HG03139 (cell line): Measurements from ENCODE around the gene TM4SF4.
"Not testable (repeated sequence)": the region's sequence is repeated elsewhere in the genome, so short reads cannot be mapped to it uniquely, and the experiment has no call there.

Source experiments
- ATAC-seq: cut with Tn5 transposase; IDR thresholded peaks from one replicate; pipeline ENCODE4 v1.9.1; 2021; ENCODE audit not compliant: unreplicated experiment

TM4SF4 gene, protein sequence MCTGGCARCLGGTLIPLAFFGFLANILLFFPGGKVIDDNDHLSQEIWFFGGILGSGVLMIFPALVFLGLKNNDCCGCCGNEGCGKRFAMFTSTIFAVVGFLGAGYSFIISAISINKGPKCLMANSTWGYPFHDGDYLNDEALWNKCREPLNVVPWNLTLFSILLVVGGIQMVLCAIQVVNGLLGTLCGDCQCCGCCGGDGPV

DNA sequence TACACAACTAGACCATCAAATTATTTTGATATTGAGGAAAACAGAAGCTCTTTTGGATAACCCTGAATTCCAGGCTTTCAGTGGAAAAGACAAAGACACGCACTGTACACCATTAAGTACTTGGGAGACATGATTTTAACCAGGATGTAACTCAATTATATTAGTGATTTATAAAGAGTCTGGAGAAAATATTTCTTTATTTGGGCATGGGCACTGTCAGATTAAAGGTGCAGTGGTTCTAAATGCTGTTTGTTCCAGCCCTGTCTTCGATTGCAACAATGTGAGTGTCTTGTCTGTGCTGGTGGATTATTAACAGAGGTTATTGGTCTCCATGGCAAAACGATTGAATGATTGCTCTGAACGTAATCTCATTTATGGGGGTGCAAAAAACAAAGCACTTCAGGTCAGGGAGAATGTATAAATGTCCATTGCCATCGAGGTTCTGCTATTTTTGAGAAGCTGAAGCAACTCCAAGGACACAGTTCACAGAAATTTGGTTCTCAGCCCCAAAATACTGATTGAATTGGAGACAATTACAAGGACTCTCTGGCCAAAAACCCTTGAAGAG lies at the start of gene TM4SF4:
Gene TM4SF4 (plus strand): TSS at position 448 of the 568 bp plus-strand sequence. CDS start 181 bp downstream, outside the sequence.
- no peak for ATAC-seq

DNA sequence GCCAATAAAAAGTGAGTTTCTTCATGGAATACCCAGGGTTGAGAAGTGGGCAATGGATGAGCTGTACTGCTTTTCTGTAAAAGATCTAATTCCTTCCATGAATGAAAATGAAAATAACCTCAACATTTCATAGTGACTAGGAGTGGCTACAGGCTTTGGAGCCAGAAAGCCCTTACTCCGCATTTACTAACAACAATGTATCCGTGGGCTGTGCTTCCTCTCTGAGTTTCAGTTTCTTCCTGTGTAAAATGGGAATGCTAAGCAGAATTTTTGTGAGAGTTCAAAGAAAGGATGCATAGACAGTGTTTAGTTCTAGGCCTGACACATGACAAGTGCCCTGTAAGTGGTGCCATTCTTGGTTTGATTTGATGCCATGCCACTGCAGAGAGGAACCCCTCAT lies 49.6 kb upstream of the TM4SF4 start:
- no peak for ATAC-seq

DNA sequence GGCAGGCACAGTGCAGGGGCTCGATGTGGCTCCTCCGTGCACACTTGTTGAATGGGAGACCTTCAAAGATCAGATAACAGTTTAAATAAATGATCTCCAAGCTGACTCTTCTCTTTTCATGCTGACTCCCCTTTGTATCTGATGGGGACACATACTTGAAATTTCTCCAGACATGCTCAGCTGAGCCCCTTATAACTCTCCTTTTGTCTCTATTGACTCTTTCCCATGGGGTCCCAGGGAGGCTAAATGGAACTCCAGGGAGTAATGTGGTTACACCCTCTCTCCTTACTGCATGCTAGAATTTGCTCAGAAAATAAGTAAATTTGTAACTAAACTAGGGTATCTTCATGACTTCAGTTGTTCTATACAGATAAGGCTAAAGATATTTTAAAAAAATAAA lies 48.2 kb upstream of the TM4SF4 start:
- ATAC-seq = no peak

DNA sequence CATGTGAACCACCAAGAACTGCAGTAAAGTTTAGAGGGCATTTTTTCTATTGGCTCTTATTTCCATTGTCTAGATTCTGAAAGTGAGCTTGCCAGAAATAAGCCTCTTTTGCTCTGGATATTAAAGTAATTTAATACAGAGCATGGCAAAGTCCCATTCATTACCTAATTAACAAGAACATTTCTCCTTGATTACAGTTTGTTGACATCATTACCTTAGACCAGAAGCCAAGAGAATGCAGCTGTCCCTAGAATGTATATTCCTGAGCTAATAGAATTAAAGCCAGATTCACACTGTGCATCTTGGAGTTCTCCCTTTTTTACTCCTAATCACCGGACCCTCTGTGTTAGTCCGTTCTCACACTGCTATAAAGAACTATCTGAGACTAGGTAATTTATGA lies 46.4 kb upstream of the TM4SF4 start:
- ATAC-seq = no peak

DNA sequence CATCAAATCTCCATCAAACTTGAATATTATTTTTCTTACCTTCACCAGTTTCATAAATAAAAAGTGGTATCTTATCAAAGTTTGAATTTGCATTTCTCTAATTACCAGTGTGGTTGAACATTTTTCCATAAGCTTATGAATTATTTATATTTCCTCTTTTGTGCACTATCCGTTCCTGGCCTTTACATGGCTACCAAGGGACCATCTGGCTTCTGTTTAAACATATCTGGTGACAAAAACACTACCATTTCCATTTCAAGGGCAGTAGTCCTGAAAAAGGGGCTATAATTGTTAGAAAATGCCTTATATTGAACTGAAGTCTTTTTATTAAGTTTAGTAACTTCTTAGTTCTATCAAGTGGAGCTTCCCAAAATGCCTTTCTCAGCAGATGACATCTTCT lies 44.3 kb upstream of the TM4SF4 start:
- no peak for ATAC-seq

DNA sequence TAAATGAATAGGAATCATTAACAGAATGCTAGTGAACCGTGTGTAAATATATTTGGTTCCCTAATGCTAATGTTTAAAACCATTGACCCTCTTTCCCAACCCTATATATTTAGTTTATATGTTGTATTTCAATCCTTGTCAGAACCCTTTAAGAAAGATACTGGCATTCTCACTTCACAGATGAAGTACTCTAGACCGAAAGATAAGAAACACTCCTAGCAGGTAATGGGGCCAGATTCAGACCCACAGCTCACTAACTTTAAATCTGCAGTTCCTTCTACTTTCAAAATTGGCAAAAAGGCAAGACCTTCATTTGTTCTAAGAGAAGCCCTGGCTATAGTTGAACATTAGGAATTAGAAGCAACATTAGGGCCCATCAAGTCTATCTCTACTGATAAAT lies 42.3 kb upstream of the TM4SF4 start:
- ATAC-seq = no peak

DNA sequence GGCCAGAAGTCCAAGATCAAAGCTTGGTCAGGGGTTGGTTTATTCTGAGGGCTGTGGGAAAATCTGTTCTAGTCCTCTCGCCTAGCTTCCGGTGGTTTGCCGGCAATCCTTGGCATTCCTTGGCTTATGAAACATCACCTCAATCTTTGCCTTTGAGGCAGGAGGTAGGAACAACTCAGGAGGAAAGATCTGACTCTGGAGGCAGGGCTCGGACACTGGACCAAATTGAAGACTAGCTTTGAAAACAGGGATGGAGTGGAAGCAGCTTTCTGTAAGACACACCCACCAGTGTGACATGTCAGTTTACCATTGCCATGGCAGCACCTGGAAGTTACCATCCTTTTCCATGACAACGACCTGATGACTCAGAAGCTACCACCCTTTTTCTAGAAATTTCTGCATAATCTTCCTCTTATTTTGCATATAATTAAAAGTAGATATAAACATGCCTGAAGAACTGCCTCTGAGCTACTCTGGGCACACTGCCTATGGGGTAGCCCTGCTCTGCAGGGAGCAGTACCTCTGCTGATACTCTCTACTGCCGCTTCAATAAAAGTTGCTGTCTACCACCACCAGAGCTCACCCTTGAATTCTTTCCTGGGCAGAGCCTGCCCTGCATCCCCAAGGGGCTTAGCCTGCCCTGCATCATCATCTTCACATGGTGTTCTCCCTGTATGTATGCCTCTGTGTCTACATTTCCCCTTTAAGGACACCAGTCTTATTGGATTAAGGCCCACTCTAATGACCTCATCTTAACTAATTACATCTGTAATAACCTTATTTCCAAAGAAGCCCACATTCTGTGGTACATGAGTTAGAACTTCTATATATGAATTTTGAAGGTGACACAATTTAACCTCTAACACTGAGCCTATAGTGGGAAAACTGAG lies 38.3 kb upstream of the TM4SF4 start:
- no peak for ATAC-seq

DNA sequence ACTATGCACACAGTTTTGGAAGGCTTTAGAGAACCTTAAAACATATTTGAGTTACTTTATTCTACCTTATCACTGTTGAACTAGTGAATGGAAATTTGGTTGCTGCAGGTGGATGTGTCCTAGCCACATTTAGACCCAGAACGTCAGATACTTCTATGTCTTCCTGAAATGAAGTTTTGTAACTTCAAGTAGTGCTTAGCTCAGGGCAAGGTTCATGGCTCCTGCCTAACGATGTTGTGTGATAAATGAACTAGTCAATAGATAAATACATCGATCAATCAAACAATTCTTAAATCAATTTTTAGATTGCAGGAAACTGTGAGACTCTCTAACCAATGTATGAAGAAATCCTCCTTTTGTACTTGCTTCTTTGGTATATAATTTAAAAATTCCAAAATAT lies 37.2 kb upstream of the TM4SF4 start:
- ATAC-seq = no peak

DNA sequence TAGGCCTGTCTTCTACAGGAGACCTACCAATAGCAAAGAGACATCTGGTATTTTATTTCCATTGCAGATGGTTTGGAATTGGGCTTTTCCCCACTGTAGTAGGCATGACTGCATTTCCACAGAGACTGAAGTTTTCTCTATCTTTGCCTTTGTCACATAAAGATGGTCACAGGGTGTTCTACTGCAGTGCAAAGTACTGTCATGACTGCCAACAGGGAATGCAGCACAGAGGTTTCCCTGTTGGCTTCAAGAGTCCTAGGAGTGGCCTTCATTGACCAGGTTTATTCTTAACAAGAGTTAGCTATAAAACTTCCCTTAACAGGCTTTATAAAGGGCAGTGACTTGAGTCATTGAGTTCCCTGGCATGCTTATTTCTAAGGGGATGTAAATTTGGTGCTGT lies 36.8 kb upstream of the TM4SF4 start:
- no peak for ATAC-seq

DNA sequence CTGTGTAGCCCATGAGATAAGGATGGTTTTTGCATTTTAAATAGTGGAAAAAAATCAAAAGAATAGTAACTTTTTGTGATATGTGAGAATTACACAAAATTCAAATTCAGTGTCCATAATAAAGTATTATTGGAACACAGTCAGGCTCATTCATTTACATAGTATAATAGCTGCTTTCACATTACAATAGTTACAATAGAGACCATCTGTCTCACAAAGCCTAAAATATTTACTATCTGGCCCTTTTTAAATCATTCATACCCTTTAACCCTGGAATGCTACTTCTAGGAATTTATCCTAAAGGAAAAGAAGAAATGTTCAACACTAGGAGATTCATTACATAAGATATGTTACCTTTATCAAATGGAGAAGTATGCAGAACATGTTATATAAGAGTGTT lies 35.5 kb upstream of the TM4SF4 start:
- no peak for ATAC-seq

DNA sequence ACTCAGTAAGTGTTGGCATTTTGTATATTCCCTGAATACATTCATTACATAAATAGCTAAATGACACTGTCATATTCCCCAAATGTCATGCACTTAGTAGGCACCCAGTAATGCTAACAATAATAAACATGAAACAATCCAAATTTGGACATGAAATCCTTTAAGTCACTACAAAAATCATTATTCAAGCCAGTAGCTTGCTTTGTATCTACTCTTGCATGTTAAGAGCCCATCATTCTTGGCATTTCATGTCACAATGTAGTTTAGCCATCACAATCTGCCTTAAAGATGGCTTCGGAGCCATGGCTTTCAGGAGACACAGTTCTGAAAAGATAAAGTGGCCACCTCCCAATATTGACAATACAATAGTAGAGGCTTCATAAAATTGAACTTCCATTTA lies 32.9 kb upstream of the TM4SF4 start:
- no peak for ATAC-seq

DNA sequence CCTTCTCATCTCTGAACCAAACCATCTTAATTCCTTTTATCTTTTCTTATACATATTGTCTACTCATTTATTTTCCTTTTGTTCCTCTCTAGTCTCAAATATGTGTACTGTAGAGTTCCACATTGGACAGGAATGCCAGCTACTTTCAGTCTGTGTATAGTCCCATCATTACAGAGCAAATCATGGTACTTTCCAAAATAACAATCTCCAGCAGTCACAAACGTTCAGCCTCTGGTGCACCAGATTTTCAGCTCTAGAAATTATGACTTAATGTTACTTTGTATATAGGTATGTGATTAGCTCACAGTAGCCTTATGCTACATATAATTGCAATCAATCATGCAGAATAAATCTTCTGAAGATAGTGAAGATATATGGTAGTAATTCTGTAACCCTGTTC lies 32.5 kb upstream of the TM4SF4 start:
- no peak for ATAC-seq

DNA sequence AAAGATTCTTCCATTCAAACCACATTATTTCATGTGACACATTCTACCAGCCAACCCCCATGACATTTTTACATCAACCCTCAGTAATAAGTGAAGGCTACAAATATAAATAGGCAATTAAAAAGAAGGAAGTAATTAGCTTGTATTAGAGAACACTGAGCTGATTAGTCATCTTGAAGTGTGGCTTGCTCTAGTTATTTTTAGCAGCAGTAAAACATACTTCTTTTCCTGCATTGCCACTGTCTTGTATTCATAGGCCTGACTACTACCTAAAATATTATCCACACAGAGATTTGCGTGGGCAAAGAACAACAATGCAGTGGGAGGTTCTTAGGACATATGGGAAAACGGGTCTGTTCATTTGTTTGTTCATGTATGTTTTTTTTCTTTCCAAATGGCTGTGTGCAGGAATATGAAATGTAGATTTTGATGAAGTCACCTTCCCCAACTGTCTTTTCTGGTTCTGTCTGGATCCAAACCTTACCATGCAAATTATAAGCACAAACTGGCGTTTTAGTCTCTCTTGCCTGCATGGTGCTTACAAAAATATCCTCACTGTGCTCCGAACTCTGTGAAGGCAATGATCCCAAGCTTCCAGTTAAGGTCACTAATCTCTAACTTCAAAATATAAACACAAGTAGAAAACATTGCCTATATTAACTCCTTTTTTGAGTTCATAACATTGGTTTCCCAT lies 31.5 kb upstream of the TM4SF4 start:
- ATAC-seq = no peak

DNA sequence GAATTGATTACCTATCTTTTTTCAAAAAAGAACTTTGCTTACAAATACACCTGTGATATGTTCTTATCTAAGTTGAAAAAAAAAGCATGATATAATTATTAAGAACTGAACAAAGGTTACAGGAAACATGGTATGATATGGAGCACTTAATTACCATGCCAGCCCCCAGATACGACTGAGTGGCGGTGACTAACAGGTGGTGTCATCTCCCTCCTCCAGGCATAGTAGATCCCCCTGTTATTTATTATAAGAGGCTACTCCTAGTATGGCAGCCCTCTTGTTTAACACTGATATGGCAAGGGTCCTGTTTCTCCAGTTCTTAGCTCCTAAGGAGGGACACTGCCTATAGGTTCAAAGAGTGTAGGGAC lies 31.0 kb upstream of the TM4SF4 start:
- ATAC-seq = no peak

DNA sequence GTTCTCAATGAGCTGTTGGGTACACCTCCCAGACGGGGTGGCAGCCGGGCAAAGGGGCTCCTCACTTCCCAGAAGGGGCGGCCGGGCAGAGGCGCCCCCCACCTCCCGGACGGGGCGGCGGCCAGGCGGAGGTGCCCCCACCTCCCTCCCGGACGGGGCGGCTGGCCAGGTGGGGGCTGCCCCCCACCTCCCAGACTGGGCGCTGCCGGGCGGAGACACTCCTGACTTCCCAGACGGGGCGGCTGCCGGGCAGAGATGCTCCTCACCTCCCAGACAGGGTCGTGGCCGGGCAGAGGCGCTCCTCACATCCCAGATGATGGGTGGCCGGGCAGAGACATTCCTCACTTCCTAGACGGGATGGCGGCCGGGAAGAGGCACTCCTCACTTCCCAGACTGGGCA lies 29.6 kb upstream of the TM4SF4 start:
- ATAC-seq = not testable (repeated sequence)

DNA sequence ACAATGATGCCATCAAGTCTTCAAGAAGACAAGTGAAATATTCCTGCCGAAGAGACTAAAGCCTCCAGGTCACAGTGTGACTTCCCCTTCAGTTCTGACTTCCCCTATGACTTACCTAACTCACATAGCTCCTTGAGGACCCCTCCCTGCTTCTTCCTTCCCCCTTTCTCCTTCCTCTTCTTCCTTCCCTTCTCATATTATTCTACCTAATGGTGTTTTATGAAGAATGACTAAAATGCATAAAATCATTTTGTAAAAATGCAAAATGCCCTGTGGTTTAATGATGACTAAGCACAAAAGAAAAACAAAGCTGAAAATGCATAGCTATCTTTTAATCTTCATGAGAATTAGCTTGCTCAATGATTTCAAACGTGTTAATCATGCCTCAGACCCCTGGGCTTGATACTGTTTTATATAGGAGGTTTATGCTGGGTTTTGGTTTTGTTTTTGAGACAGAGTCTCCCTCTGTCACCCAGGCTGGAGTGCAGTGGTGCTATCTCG lies 26.1 kb upstream of the TM4SF4 start:
- no peak for ATAC-seq

DNA sequence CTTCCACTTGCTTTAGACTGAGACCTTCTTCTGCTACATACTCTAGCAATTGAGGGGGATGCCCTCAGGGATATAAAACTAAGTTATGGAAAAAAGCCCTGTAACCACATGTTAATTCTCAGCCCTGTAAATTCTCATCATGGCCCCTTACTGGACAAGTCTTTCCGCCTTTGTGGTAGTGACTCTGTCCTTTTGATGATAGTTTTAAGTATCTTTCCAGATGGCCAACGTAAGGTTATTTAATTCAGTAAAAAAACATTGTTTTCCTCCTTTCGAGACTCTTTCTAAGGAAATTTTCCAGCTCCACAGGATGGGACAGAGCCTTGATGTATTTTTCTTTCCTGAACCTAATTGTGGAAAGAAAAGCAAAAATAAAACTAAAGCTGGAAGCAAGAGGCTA lies 25.3 kb upstream of the TM4SF4 start:
- no peak for ATAC-seq

DNA sequence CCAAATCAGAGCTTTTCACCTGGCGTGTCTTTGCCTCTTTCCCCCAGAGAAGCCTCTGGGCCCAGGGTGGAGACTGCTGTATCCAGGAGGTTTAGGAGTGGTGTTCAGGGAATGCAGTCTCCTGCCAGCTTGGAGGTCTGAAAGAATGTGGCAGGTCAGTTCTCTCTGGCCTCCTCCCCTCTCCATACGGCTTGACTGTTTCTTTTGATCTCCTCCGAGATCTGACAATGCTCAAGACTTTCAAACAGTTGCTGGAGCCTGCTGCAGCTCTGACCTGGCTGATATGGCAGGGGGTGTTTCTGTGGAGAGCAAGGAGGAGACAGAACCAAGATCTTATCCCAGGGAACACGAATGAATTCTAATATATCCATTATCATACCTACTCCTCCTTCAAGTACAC lies 24.7 kb upstream of the TM4SF4 start:
- ATAC-seq = no peak

DNA sequence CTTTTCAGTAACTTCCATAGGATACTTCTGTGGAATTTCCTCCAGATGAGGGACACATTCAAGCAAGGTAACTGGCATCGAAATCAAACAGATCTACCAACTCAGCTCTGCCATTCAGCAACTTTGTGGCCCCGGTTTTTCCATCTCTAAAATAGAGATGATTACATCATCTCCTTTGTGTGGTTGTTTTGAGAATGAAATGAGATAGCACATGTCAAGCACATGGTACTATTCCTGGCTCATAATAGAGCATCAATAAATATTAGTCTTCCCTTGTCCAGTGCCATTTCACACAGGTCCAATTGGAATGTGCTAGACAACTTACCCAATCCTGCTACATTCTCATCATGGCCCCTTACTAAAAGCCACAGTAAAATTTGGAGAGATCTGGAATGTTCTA lies 24.2 kb upstream of the TM4SF4 start:
- no peak for ATAC-seq

DNA sequence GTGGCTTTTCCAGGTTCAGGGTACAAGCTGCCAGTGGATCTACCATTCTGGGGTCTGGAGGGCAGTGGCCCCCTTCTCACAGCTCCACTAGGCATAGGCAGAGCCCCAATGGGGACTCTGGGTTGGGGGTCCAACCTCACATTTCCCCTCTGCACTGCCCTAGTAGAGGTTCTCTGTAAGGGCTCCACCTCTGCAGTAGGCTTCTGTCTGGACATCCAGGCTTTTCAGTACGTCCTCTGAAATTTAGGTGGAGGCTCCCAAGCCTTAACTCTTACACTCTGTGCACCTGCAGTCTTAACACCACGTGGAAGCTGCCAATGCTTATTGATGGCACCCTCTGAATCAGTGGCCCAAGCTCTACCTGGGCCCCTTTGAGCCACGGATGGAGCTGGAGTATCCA lies 22.5 kb upstream of the TM4SF4 start:
- ATAC-seq = no peak

DNA sequence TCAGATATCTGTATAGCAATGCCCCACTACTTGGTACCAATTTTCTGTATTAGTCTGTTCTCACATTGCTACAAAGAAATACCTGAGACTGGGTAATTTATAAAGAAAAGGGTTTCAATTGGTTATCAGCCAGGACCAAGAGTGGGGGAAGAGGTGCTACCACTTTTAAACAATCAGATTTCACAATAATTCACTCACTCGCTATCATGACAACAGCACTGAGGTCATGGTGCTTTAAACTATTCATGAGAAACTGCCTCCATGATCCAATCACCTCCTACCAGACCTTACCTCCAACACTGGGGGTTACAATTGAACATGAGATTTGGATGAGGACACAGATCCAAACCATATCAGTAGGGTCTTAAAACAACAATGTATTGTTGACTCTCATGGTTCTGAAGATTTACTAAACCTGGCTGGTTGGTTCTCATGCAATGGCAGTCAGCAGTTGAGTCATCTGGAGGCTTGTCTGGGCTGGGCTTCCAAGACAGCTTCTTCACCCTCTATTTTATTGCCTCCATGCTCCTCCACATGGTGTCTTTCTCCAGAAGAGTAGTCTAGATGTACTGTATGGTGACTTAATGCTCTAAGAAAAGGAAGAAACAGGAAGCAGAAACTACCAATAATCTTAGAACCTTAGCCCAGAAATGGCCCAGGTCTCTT lies 21.2 kb upstream of the TM4SF4 start:
- ATAC-seq = no peak
